Esophagus squamous epithelium (tissue), 5 donors: ENCODE results near the gene ETV3. TPM values are rescaled to one million over a fixed set of nuclear protein-coding genes. Genes with fewer than 3 reads are reported as not detected.

ENCODE experiments used
- DNase-seq: peaks from one replicate; lab custom pipeline; 2025; lab: John Stamatoyannopoulos, UW
- H3K27ac ChIP-seq, 4 donors: fragments of 200-600 bp; sonication (generic); one replicate each; pipeline ENCODE4 v1.5.1; 2016 to 2019; ENCODE audit warnings: mild to moderate bottlenecking in 1 of 4
- H3K27me3 ChIP-seq, 4 donors: fragments of 200-600 bp; sonication (generic); 1 replicate in 3 of 4; 2 replicates in 1 of 4; pipeline versions ENCODE4 v1.5.1 to v1.6.0; 2017 to 2021; ENCODE audit warnings: antibody characterized with exemption in 1 of 4
- H3K36me3 ChIP-seq, 3 donors: fragments of 200-600 bp; sonication (generic); one replicate each; pipeline ENCODE4 v1.5.1; 2016 to 2019
- H3K4me1 ChIP-seq, 3 donors: fragments of 200-600 bp; sonication (generic); one replicate each; pipeline ENCODE4 v1.5.1; 2017 to 2019
- H3K4me3 ChIP-seq, 4 donors: fragments of 200-600 bp; sonication (generic); 1 replicate in 3 of 4; 2 replicates in 1 of 4; pipeline ENCODE4 v1.5.1; 2016 to 2019; ENCODE audit warnings: mild to moderate bottlenecking in 2 of 4, moderate library complexity in 1 of 4
- H3K9me3 ChIP-seq, 3 donors: fragments of 200-600 bp; sonication (generic); one replicate each; pipeline ENCODE4 v1.5.1; 2016 to 2019
- POLR2A ChIP-seq, 4 donors: fragments of 450-650 bp; IDR thresholded peaks; one replicate each; pipeline ENCODE4 v1.6.1; 2017; ENCODE audit warnings: antibody characterized with exemption in 4 of 4, mild to moderate bottlenecking in 4 of 4, moderate library complexity in 3 of 4
- WGBS, 2 donors: methylation state at CpG; one replicate each; pipeline ENCODE4 v1.1.5; 2018; 5-methylcytosine and 5-hydroxymethylcytosine counted together
- intact Hi-C: fragments of 100-400 bp; cut with DNase I; formaldehyde crosslinking; loops from one replicate; pipeline ENCODE4 v1.15.0; 2022
- total RNA-seq, 4 donors: library from RNA; depleted of rRNA; stranded (reverse); fragments of >200 nt; gene quantifications; one replicate each; pipeline ENCODE4 v1.1.0, GENCODE V29; 2016
- TF ChIP-seq, protein P1 (sequence below), 6 experiments: fragments of 450-650 bp in 4 of 6; fragments of 200-600 bp in 2 of 6; sonication (generic) in 2 of 6; IDR thresholded peaks; one replicate each; pipeline ENCODE4 v1.5.1; 2016 to 2019; ENCODE audit warnings: antibody characterized with exemption in 6 of 6, mild to moderate bottlenecking in 4 of 6, moderate library complexity in 4 of 6
- donor health status: DM: yes; HTN: yes; CAD: no.

ETV3 gene
- total RNA-seq, 4 donors from 2014 or later: 25.0 to 31.4 (median 27.3) TPM

- Histone ChIP-seq H3K4me3 (no peak overlapping the region), H3K27ac (no peak overlapping the region), H3K27me3 (peaks cover 0 to 4% (median 0%) of the 10 kb centered on the region in 4 donors), H3K9me3 (no peaks in the 10 kb centered on the region), H3K36me3 (peaks cover 0 to 37% (median 8%) of the 10 kb centered on the region in 3 donors), H3K4me1 (no peaks in the 10 kb centered on the region)
- 78 to 88% methylated on average over 3 to 8 of the region's 9 CpGs for WGBS, 2 donors
- intact Hi-C loops: no loop called here
- DNase-seq: no peak
- TF ChIP-seq, protein P1, sequence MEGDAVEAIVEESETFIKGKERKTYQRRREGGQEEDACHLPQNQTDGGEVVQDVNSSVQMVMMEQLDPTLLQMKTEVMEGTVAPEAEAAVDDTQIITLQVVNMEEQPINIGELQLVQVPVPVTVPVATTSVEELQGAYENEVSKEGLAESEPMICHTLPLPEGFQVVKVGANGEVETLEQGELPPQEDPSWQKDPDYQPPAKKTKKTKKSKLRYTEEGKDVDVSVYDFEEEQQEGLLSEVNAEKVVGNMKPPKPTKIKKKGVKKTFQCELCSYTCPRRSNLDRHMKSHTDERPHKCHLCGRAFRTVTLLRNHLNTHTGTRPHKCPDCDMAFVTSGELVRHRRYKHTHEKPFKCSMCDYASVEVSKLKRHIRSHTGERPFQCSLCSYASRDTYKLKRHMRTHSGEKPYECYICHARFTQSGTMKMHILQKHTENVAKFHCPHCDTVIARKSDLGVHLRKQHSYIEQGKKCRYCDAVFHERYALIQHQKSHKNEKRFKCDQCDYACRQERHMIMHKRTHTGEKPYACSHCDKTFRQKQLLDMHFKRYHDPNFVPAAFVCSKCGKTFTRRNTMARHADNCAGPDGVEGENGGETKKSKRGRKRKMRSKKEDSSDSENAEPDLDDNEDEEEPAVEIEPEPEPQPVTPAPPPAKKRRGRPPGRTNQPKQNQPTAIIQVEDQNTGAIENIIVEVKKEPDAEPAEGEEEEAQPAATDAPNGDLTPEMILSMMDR (IDR thresholded peaks at IDR 0.05): no peak
- no peak for TF ChIP-seq POLR2A (IDR thresholded peaks at IDR 0.05)
Measured at GRCh38 chr1:157119008-157119407, 19.2 kb downstream of the ETV3 start.

- no peaks in the 10 kb centered on the region for H3K4me1 ChIP-seq
- 29 to 64% methylated on average over 1 to 3 of the region's 4 CpGs for WGBS, 2 donors
- H3K27ac ChIP-seq: no peak overlapping the region
- intact Hi-C loops: no loop called here
- DNase-seq: no peak
- H3K36me3 ChIP-seq: peaks cover 0 to 23% (median 1%) of the 10 kb centered on the region in 3 donors
- peaks cover 0 to 12% (median 0%) of the 10 kb centered on the region in 4 donors for H3K27me3 ChIP-seq
- TF ChIP-seq POLR2A (IDR thresholded peaks at IDR 0.05): no peak
- TF ChIP-seq, protein P1 (IDR thresholded peaks at IDR 0.05): no peak
- H3K4me3 ChIP-seq: no peak overlapping the region
- H3K9me3 ChIP-seq: no peaks in the 10 kb centered on the region
Measured at GRCh38 chr1:157117527-157118057, 20.6 kb downstream of the ETV3 start.

DNA sequence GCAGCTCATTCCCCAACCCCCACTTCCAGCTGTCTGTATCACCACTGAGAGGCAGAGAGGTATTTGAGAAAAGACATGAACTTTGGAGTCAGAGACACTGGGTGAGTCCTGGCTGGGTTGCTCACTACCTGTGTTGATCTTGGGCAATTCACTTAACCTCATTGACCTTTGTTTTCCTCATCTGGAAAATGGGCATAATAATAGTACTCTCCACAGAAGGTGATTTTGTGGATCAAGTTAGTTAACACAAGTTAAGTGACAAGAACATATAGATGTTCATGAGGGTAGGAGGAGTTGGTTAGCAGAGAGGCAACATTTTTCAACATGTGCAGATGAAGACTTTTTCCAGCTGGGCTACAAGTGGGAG, 21.5 kb downstream of the ETV3 start:
- intact Hi-C loops: no loop called here
- Histone ChIP-seq H3K27ac (no peak overlapping the region), H3K4me3 (no peak overlapping the region), H3K4me1 (no peaks in the 10 kb centered on the region), H3K9me3 (no peaks in the 10 kb centered on the region), H3K27me3 (peaks cover 0 to 21% (median 0%) of the 10 kb centered on the region in 4 donors), H3K36me3 (peaks cover 0 to 14% (median 0%) of the 10 kb centered on the region in 3 donors)
- TF ChIP-seq, protein P1 (IDR thresholded peaks at IDR 0.05): no peak
- no peak for TF ChIP-seq POLR2A (IDR thresholded peaks at IDR 0.05)
- no peak for DNase-seq

- intact Hi-C loops: no loop called here
- no peak overlapping the region for H3K4me3 ChIP-seq
- no peaks in the 10 kb centered on the region for H3K4me1 ChIP-seq
- no peak for DNase-seq
- H3K27ac ChIP-seq: no peak overlapping the region
- peaks cover 0 to 8% (median 0%) of the 10 kb centered on the region in 3 donors for H3K36me3 ChIP-seq
- TF ChIP-seq, protein P1 (IDR thresholded peaks at IDR 0.05): no peak
- TF ChIP-seq POLR2A (IDR thresholded peaks at IDR 0.05): no peak
- peaks cover 0 to 27% (median 0%) of the 10 kb centered on the region in 4 donors for H3K27me3 ChIP-seq
- WGBS, 2 donors: 74 to 79% methylated on average over 13 of the region's 16 CpGs
- H3K9me3 ChIP-seq: no peaks in the 10 kb centered on the region
Measured at GRCh38 chr1:157115851-157116736, 22.1 kb downstream of the ETV3 start.

GRCh38 chr1:157115429-157115838, 22.8 kb downstream of the ETV3 start:
- DNase-seq: no peak

More at GRCh38 chr1:157115429-157115838, 22.8 kb downstream of the ETV3 start:
- H3K4me3 ChIP-seq: no peak overlapping the region
- H3K4me1 ChIP-seq: no peaks in the 10 kb centered on the region
- H3K9me3 ChIP-seq: no peaks in the 10 kb centered on the region
- peaks cover 0 to 4% (median 0%) of the 10 kb centered on the region in 3 donors for H3K36me3 ChIP-seq
- TF ChIP-seq, protein P1 (IDR thresholded peaks at IDR 0.05): no peak
- TF ChIP-seq POLR2A (IDR thresholded peaks at IDR 0.05): no peak
- WGBS, 2 donors: 72 to 75% methylated on average over 3 of the region's 3 CpGs
- intact Hi-C loops: no loop called here
- no peak overlapping the region for H3K27ac ChIP-seq
- H3K27me3 ChIP-seq: peaks cover 0 to 34% (median 0%) of the 10 kb centered on the region in 4 donors
